ENCODE results near the gene FAM199X.

DNA sequence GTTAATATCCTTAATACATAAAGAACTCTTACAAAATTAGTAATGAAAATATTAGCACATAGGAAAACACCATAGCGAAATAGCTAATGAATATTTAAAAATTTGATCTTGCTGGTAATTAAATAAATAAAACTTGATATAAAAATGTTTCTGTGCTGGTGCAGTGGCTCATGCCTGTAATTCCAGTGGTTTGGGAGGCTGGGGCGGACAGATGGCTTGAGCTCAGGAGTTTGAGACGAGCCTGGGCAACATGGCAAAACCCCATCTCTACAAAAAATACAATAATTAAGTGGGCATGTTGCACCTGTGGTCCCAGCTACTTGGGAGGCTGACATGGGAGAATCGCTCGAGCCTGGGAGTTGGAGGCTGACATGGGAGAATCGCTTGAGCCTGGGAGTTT is 7.6 kb downstream of the FAM199X start:
- no peak for TF ChIP-seq CTCF (IDR thresholded peaks at IDR 0.05)
- no peak for TF ChIP-seq POLR2A (IDR thresholded peaks at IDR 0.05)
